ENCODE results near the gene SYTL1.
A peak's percentile ranks its signal among the peaks of the same experiment; 100 is the strongest.

The SYTL1 gene

DNA sequence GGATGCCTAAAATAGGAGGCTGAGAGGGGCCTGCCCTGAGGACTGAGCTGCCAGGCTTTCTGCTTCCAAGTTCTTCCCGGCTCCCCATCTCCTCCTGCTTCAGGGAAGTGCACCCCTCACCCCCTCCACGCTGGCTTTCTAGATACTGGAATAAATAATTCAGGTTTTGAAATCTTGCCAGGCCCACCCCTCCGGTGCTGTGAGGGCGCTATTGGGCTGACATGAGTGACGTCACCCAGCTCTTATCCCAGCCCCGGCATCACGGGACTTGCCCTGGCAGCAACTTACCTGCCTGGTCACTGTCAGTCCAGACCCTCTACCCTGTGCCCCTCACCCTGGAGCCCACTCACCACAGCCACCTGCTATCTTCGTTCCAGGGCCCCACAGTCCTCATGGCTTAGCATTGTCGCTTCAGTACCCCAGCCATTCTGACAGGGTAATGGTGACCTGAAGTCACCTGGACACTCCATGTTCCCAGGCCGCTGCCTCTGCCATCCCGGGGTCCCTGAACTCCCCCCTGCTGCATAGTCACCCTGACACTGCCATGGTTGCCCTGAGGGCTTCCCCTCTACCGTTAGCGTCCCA, 49.8 kb downstream of the SYTL1 start:
- DNase-seq = peak; percentile 79

DNA sequence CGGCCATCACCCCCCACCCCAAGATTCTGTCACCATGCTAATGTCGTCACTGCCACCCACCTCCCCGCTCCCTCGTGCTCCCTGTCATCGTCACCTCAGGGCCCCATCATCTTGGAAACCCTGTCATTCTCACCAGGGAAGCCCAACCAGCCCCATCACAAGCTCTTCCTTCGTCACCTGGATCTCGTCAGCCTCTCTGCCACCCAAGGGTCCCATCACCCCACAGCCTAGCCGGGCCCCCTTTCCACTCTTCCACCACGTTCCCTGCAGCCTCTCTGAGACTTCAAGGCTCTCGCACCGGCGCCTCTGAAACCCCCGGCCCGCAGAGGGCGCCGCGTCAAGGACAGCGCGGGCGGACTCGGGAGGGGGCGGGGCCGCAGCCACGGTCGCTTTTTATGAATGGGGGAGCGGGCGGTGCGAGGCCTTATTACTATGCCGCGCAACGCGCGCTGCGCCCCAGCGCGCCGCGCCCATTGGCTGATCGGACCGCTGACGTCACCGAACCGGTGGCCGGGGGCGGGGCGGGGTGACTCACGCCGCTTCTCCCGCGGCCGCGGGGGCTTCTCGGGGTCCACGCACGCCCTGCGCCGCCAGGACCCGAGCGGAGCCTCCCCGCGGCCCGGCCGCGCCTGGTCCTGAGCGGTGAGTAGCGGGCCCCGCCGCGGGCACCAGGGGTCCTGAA, 50.4 kb downstream of the SYTL1 start, which contains the start of gene GPR3:
GPR3 (plus strand) TSS at position 527 of the 682 bp plus-strand sequence. CDS start 1,177 bp downstream, outside the sequence.
- peak; percentile 97 for DNase-seq

DNA sequence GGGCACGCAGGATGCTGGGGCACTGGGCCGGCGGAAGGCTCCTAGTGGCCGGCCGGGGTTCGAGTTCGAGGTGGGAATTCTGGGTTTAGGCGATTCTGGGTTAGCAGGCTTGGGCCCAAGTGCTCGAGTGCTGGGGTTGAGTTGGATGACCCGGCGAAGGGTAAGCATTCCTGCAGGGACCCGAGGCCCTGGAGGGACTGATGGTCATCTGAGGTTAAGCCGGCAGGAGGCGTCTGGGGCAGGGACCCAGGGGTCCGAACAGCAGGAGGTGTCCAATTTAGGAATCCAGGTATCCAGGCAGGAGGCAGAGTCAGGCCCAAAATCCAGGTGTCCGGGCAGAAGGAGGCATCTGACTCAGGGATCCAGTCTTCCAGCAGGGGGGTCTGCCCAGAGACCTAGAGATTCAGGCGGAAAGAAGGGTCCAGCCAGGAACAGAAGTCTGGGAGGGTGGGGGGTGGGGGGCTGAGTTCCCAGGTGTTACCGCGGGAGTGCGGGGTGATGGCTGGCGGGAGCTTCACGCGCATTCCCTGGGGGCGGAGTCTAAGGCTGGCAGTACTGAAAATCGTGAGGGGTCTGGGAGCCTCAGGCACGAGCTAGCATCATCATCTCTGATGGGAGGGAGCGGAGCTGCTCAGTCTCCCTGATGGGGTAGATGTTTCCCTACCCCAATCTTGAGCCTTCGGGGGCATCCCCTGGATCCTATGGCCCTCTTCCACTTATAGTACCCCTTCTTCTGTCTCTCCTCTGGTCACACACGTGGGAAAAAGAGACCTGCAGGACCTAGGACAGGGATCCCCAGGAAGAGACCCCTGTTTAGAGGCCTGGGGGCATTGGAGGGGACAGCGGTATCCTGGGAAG, 51.2 kb downstream of the SYTL1 start:
- no peak for DNase-seq

DNA sequence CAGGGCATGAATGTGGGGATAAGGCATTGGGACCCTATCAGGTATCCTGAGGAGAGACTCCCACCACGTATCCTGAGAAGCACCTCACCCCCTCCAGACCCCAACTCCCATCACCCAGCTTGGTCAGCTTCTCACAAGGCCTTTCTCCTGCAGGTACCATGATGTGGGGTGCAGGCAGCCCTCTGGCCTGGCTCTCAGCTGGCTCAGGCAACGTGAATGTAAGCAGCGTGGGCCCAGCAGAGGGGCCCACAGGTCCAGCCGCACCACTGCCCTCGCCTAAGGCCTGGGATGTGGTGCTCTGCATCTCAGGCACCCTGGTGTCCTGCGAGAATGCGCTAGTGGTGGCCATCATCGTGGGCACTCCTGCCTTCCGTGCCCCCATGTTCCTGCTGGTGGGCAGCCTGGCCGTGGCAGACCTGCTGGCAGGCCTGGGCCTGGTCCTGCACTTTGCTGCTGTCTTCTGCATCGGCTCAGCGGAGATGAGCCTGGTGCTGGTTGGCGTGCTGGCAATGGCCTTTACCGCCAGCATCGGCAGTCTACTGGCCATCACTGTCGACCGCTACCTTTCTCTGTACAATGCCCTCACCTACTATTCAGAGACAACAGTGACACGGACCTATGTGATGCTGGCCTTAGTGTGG, 51.9 kb downstream of the SYTL1 start:
- DNase-seq = no peak

DNA sequence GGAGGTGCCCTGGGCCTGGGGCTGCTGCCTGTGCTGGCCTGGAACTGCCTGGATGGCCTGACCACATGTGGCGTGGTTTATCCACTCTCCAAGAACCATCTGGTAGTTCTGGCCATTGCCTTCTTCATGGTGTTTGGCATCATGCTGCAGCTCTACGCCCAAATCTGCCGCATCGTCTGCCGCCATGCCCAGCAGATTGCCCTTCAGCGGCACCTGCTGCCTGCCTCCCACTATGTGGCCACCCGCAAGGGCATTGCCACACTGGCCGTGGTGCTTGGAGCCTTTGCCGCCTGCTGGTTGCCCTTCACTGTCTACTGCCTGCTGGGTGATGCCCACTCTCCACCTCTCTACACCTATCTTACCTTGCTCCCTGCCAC, 52.4 kb downstream of the SYTL1 start:
- no peak for DNase-seq

DNA sequence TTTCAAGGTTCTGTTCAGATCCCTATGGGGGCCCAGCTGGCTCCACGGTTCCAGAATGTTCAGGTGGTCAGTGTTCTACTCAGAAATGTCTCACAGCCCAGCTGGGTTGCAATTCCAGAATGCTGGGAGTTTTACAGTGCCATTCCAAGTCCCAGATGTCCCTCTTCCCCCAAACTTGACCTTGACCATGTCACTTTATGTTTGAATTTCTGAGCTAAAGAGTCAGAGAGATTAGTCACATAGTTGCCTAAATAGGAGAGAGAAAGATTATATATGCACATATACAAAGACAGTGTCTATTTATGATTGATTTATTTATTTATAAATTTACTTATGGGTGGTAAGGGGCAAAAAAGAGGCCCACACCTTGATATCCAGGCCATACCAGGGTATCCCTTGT, 53.1 kb downstream of the SYTL1 start:
- no peak for DNase-seq

DNA sequence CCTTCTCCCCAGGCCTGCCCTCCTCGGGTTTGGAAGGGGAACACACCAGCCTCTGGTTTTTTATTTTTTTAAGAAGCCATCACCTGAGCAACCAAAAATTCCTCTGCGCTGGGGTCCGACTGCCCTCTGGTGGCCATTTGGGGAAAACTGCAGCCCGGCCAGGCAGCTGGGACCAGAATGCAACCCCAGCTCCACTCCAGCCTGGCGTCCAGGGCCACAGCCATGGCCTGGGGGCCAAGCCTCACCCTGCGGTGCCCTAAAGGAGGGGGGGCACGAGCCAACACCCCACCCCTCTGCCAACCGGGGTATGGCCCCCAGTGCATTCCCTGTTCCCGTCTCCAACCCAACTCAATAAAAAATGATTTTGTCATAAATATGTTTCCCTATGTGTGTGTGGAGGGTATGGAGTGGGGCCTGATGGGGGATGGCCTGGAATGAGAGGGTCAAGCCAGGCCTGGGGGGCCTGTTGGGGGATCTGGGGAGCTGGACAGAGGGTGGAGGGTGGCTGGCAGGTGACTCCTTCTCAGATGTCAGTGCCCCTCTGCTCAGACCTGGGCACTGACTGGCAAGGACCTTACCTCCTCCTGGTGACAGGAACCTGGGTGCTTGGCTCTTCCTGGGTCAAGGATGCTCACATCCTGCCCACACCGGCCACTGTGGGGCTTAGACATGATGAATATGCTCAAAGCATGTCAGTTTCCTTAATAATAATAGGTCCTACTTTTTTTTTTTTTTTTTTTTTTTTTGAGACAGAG, 53.8 kb downstream of the SYTL1 start:
- peak; percentile 86 for DNase-seq

DNA sequence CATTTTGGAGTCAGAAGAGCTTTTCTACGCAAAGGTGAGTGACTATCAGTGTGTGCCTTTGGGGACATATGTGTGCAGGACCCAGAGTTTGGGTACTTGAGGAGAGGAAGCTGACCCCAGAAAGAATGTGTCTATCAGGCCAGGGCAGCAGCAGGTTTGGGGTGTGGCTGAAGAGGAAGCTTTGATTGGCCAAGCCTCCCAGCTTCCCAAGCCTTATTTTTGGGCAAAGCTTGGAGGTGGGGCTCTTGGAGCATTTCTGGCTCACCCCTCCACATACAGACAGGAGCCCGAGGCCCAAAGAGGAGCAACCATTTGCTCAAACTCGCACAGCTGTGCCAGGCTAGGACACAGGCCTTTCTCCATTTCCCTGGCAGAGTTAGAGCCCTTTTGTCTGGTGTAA, 55.3 kb downstream of the SYTL1 start:
- DNase-seq = no peak

DNA sequence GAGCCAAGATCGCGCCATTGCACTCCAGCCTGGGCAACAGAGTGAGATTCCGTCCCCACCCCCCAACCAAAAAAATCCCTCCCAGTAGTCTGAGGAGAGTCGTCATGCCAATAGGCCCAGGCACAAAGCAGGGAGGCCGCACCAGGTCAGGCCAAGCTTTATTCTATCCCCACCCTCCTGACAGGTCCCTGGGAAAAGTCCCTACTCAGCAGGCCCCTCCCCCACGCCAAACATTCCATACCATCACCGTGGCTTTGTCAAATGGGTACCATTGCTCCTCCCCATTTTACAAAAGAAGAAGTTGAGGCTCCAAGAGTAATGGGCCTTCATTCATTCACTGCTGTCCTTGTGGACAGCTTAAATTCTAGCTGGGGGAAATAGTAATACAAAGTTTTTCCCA, 55.9 kb downstream of the SYTL1 start:
- DNase-seq = no peak

DNA sequence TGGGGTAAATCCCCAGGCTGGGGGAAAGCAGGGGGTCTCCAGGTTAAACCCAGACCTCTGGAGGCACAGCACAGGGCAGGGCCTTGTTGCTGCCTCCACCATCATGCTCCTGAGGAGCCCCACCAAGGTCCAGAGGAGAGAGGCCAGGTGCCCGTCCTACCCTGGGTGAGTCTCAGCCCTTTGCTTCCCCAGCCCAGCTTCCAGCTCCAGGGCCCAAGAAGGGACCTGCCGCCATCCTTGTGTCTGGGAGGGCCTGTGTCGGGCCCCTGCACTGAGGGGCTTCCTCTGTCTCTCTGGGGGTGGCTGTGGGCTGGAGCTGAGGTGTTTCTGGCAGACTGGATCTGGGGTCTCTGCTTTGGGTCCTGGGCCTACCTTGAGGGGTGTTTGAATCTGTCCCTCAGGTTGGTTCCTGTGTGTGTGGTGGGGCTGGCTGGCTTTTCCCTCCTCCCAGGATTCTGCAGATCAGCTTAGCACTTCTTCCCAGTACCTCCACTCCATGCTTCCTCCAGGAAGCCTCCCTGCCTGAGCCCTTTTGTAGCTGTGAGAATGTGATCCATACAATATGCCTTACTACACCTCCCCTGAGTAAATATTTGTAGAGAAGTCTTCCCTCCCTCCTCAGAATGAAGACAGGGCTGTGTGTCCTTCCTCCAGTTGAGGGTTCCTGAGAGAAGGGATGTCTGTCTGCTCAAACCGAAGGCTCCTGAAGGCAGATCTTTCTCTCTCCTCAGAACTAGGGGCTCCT, 56.8 kb downstream of the SYTL1 start:
- no peak for DNase-seq

DNA sequence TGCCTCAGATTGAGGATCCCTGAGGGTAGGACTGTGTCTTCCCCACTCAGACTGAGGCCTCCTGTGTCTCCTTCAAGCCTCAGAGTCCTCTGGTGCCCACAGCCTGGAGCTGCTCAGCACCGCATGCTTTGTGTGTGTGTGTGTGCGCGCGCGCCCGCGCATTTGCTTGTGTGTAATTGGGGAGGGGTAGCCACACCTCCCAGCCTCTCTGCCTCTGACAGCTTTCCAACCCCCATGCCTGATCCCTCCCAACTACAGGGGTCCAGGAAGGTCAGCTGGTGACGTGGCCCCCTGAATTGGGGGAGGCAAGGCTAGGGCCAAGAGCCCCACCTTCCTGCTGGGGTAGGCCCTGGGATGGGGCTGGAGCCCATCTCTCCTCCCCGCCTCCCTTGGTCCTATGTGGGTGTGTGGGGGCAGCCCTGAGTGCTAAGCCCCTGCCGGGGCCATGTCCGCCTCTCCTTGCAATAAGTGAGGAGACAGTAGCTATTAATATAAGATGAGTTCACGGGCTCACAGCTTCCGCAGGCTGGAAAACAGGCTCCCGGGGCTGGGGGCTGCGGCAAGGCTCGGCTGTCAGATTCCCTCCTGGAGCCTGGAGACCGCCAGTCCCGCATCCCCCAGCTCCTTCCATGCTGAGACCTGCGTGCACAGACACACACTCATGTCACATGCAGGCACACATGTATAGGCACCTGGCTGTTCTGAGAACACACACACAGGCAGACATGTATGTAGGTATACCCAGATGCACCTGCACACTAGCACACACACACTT, 57.6 kb downstream of the SYTL1 start:
- no peak for DNase-seq

DNA sequence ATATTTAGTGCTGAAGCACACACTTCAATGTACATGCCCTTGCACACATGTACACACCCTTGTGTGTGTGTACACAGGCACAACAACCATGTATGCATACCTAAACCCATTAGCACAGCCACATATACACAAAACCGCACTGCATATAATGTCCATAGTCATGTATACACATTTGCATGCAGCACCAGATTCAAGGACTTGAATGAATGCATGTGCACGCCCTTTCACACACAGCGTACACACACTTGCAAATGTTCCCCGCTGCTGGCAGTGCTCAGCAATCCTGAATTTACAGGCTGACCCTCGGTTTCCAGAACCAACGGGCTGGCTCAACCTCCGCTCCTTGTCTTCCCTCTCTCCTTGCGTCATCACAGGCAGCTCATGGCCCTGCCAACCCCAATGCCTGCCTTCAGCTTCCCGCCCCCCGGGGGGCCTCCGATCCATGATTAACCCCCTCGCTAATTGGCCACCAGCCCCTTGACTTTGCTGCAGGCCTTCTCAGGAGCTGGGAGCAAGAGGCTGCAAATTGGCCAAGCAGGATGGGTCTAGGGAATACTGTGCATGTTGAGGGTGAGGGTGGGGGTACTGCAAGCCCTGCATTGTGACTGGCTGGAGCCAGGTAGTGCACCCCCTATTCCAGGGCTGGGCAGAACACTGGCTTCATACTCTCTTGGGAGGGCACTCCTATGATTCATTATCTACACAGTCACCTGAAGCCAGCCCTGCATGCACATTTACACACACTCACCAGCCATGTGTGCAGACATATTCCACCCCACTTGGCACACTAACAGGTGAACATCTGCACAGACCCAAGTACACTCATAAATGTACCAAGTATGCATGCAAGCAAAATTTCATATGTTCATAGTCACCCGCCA, 58.5 kb downstream of the SYTL1 start:
- DNase-seq = no peak

DNA sequence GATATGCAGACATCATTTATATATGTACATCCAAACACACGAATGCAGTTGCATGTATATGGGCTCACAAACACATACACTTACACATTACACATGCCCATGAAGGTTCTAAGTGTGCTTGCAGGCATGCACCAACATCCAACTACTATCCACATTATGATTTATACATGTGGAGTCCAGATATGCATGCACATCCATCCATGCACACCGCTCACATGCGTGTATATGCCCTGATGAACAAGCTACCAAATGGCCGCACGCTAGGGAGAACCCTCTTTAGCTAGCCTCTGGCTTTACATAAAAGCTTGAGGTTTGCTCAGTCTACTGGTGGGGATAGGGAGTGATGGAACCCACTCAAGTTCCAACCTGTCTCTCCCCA, 59.1 kb downstream of the SYTL1 start:
- DNase-seq = no peak

DNA sequence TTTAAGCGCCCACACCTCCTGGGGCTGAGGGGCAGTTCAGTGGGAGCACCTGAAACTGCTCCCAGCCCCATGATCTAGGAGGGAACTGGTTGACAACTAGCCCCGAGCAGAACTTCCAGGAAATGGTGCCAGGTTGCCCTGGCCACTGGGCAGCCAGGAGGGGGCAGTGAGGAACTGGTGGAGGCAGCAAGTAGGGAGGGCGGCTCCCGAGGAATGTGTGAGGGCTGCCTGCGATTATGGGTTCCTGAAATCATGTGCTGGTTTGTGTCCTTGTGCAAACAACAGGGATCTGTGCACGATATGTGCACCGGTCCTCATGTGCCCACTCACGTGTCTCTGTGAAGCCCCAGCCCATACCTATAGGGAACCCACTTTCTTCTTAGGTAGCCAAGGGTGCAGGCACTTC, 60.5 kb downstream of the SYTL1 start:
- peak; percentile 79 for DNase-seq

DNA sequence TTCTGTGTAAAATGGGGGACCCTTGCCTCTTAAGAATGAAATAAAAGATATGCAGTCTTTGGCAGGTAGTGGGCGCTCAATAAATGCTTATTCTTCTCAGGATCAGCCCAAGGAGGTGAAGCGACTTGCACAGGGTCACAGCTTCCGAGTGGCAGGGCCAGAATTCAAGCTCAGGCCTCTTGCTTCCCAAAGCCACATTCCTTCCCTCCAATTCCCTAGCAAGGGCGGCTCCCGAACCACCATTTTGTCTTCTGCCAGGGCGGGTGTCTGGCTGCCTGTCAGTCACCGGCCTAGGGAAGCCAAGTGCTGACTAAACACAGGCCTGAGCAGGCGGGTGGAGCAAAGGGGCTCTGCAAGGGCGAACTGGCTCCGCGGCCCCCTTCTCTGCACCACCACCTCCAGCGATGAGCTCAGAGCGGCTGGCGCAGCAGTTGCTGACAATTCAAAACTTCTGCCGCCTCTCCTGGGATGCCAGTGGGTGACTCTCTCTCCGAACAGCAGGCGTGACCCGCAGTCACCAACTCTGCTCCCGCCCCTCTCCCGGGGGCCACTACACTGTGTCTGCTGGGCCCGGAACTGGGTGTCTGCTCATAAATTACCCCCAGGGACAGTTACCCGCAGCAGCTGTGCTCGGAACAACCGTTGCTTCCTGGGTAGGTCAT, 61.4 kb downstream of the SYTL1 start:
- DNase-seq = peak; percentile 75
